ENCODE data around the gene GLRX5. TPM values are rescaled to one million over a fixed set of nuclear protein-coding genes. Genes with fewer than 3 reads are reported as not detected.

GLRX5 gene
- polyA plus RNA-seq, 2 of the 4 experiments (the other 2 are of a cell fraction), result 51.2 to 73.2 TPM

GRCh38 chr14:95500772-95501401 lies 34.0 kb upstream of the GLRX5 start:
- ATAC-seq (peak; percentile 67 to 73; a peak in 5 of 6 replicates), FAIRE-seq (no peak), DNase-seq (ENCODE audit: low read depth in 1 of 2, low spot score in 1 of 2) (peak in 1 of 2 experiments; percentile 31)
- 78% methylated on average over 14 of the region's 14 CpGs for WGBS (ENCODE audit: missing lambda C conversion rate)
- ChIA-PET POLR2A (no interaction called here), CTCF (interaction anchor here (0.5 to 1.2 kb wide), 3 partner anchors 18 to 33 kb away, joined by 3 to 5 read pairs (median 5); no protein-coding TSS in a partner anchor)
- no peaks in the 10 kb centered on the region for H3K9me3 ChIP-seq
- H3K4me1 ChIP-seq, result peaks cover 9% of the 10 kb centered on the region; the same call in 2 of the 3 replicates
- no peak overlapping the region for H3K27ac ChIP-seq
- no peak overlapping the region; the same call in 2 of the 3 replicates for H3K4me2 ChIP-seq
- H3K4me3 ChIP-seq, result no peak overlapping the region
- TF ChIP-seq FOSL2 (IDR thresholded peaks at IDR 0.05), result no peak
- TF ChIP-seq FOSL2 (CRISPR knock-in tag; IDR thresholded peaks at IDR 0.05), result peak; percentile 26
- no peak for TF ChIP-seq NFE2L2 (conservative IDR thresholded peaks at IDR 0.05; ENCODE audit: low read length)
- peak; percentile 34; the same call in 1 of the 2 replicates for TF ChIP-seq MAX (IDR thresholded peaks at IDR 0.05)

- FAIRE-seq (no peak), ATAC-seq (no peak), DNase-seq (ENCODE audit: low read depth in 1 of 2, low spot score in 1 of 2) (no peak)
- TF ChIP-seq PBX3 (IDR thresholded peaks at IDR 0.05), result no peak
- TF ChIP-seq MAX (IDR thresholded peaks at IDR 0.05), result no peak
- no peak for TF ChIP-seq FOXS1 (CRISPR knock-in tag; IDR thresholded peaks at IDR 0.05)
- TF ChIP-seq EP300 (IDR thresholded peaks at IDR 0.05), result no peak
- no peak for TF ChIP-seq POLR2AphosphoS2 (conservative IDR thresholded peaks at IDR 0.05; ENCODE audit: low read length)
- no peak for TF ChIP-seq MYC (IDR thresholded peaks at IDR 0.05; ENCODE audit: borderline replicate concordance, low read length)
- no peak for TF ChIP-seq KDM5A (IDR thresholded peaks at IDR 0.05)
- TF ChIP-seq SREBF2 (IDR thresholded peaks at IDR 0.05), result no peak
- TF ChIP-seq RARB (CRISPR knock-in tag; IDR thresholded peaks at IDR 0.05), result no peak
- TF ChIP-seq E2F6 (IDR thresholded peaks at IDR 0.05; ENCODE audit: borderline replicate concordance, low read depth), result no peak
- TF ChIP-seq RAD21 (conservative IDR thresholded peaks at IDR 0.05 in 1 of 2, IDR thresholded peaks at IDR 0.05 in 1 of 2), result no peak
- no peak for TF ChIP-seq HOXB5 (CRISPR knock-in tag; IDR thresholded peaks at IDR 0.05)
- no peak for TF ChIP-seq BHLHE40 (IDR thresholded peaks at IDR 0.05; ENCODE audit: low read depth, low read length)
- no peak for TF ChIP-seq ZFP36 (IDR thresholded peaks at IDR 0.05; ENCODE audit: borderline replicate concordance, partially characterized antibody)
- no peak for TF ChIP-seq EHF (CRISPR knock-in tag; IDR thresholded peaks at IDR 0.05)
- no peak for TF ChIP-seq HOXB13 (CRISPR knock-in tag; IDR thresholded peaks at IDR 0.05; ENCODE audit: low read depth)
- TF ChIP-seq CBX2 (IDR thresholded peaks at IDR 0.05; ENCODE audit: borderline replicate concordance, low read depth), result no peak
- TF ChIP-seq NPAS2 (CRISPR knock-in tag; IDR thresholded peaks at IDR 0.05; ENCODE audit: borderline replicate concordance), result no peak
- TF ChIP-seq ELK1 (IDR thresholded peaks at IDR 0.05; ENCODE audit: low read depth, low read length), result no peak
- TF ChIP-seq NR3C1 (IDR thresholded peaks at IDR 0.05), result no peak
- 87% methylated on average over 14 of the region's 14 CpGs for WGBS (ENCODE audit: missing lambda C conversion rate)
- POLR2A ChIA-PET, result interaction anchor here (0.8 kb wide), 1 partner anchor 32 kb away, joined by 3 read pairs; no protein-coding TSS in a partner anchor
- Histone ChIP-seq H3K27ac (no peak overlapping the region), H3K9me3 (no peaks in the 10 kb centered on the region), H3K4me1 (peaks cover 9% of the 10 kb centered on the region; the same call in 2 of the 3 replicates), H3K4me2 (no peak overlapping the region), H3K4me3 (no peak overlapping the region)
- CTCF ChIA-PET, result interaction anchor here (0.7 to 1.3 kb wide), 3 partner anchors 15 to 1150 kb away, joined by 3 read pairs; no protein-coding TSS in a partner anchor
Measured at GRCh38 chr14:95502381-95502950, 32.4 kb upstream of the GLRX5 start.
